Stimulated activated CD4-positive, alpha-beta T cell treated with anti-CD3 and anti-CD28 coated beads, Interleukin-1b, Interleukin-23, amount 100 ng/mL, for 48 hours (primary cell): ENCODE results near the gene BIRC5.
A peak's percentile ranks its signal among the peaks of the same experiment; 100 is the strongest.

Experiments
- DNase-seq: peaks from one replicate; pipeline ENCODE4 v3.0.0-alpha.2; 2020

The BIRC5 gene

DNA sequence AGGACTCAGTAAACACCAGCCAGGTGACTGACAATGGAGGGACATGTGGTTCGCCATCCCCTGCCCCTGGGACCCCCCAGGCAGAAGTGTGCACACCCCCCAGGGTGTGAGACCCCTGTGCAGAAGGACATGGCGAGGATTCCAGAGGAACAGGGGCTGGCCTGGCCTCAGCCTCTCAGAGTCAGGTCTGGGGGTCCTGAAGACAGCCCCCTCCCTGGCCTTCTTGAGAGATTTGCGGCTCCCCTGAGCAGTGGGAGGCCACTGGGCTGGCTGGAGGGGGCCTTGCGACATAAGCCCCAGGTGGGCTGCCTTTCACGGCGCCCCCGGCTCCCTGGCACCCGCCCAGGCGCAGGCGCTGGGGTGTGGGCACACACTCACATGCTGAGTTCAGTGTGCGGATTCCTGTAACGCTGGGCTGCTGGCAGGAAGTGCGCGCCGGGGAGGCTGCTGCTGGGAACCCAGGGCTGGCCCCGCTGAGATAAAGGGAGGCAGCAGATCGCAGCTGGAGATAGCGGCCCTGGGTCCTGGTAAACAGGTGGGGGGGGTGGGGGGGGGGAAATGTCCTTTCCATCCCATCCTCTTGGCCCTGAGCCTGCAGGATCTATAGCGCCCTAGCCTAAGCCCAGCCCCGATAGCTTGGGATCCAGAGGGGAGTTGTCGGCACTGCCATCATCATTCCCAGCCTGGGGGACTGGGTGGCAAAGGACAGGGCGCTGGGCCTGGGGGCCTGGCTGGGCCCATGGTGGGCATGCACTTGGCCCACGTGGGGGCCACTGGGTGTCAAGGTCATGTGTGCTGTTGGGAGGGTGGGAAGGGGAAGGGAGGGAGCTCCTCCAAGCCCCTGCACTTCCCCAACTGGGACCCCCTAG, 44.5 kb downstream of the BIRC5 start:
- DNase-seq, result peak; percentile 82

DNA sequence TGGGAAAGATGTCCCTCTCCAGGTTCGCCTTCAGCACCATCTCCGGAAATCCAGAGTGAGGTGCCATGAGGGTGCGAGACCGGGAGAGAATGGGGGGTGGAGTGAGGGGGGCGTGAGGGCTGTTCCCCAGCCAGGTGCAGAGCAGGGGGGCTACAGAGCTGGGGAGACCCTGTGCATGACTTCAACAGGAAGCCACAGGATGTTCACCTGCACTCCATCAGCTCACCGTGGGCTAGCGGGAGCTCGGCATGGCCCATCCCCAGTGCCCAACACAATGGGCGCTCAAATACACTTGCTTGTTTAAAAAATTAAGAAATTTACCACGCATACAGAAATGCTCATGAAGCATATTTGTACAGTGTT, 45.1 kb downstream of the BIRC5 start:
- no peak for DNase-seq

DNA sequence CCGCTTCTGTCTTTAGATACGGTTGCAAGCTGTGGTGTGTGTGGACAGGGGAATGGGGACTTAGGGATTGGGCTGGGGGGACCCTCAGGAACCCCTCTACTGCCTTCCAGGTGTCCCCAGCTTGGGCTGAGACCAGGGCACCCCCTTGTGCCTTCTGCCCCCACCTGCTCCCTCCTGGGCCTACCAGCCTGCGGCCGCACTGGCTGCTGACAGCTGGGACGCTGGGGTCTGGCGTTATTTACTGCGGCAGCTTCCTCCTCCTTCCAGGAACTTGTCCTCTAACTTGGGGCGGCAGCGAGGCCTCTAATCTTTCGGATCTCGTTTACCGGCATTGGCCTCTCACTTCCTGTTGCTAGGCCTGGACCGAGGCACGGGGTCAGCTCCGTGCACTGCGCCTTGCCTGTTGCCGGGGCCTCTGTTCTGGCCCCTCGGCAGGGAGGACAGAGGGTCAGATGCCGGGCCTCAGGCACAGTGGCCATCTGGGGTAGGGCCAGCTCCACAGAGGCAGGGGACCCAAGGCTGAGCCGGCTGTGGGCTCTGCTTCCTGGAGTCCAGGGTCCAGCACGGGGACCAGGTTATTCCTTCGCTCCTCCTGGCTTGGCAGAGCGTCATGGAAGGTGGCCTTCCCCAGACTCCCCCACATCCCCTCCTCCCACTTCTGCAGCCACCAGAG, 49.1 kb downstream of the BIRC5 start:
- peak; percentile 24 for DNase-seq

DNA sequence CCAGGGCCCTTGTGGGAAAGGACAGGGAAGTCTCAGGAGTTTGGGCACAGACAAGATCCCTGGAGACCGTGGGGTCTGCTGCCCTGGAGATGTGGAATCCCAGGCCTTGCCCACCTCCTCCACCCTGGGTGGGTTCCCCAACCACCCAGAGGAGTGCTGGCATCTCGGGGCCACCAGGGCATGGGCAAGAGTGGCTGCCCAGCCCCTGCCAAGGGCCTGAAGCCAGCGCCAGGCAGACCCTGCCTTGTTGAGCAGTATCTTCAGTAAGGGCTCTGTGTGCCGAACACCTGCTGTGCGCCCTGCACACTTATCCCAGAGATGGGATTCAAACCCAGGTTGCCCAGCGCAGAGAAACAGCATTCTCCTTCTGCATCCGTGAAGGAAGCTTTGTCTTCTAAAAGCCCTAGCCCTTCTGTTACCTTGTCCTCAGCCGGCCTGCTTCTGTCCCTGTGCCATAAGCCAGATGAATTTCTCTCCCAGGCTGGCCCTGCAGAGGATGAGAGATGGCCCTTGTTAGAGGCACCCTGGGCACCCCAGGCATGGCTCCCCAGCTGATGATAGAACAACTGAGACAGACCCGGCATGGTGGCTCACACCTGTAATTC, 49.8 kb downstream of the BIRC5 start:
- DNase-seq, result no peak

DNA sequence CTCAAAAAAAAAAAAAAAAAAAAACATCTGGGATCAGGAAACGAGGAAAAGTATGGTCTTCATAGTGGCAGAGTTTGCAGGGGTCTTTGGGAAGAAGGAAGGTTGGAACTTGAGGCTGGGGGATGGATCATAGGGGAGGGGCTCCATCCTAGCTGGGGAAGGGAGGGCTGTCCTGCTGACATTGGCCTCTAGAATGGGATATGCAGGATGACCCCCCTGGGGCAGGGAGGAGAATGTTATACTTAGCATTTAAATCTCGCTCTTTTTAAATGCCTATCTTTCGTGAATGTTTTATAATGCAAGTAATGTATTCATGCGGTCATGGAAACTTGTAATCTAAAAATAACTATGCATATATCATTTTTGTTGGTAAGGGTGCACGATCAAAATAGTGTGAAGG, 50.5 kb downstream of the BIRC5 start:
- DNase-seq, result no peak

DNA sequence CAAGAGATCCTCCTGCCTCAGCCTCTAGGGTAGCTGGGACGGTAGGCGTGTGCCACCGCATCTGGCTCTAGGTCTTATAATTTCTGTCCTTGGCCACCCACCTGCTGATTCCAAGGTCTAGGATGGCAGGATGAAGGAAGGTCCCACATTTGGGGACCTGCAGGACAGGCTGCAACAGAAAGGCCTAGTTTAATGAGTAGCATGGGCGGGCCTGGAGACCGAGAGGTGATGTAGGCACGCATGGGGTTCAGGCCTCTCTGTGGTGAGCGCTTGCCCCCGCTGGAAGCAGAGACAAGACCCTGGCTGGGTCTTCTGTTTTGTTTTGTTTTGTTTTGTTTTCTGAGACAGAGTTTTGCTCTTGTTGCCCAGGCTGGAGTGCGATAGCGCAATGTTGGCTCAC, 51.1 kb downstream of the BIRC5 start:
- DNase-seq, result no peak

DNA sequence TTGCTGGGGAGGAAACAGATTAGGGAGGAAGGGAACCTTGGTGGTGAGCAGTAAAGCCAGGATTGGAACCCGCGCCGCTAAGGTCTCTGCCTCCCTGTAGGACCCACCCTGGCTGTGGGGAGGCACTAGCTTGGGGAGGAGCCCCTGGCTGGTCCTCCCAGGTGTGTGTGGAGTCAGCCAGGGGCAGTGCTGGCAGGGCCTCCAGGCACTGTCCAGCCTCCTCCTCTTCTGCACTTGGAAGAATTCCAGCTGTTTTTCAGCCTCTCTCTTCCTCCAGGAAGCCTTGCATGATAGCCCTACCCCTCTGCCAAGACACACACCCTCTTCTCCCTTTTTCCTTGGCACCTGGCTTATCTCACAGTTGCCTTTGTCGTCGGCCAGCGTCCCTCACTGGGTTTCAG, 52.2 kb downstream of the BIRC5 start:
- DNase-seq, result no peak

DNA sequence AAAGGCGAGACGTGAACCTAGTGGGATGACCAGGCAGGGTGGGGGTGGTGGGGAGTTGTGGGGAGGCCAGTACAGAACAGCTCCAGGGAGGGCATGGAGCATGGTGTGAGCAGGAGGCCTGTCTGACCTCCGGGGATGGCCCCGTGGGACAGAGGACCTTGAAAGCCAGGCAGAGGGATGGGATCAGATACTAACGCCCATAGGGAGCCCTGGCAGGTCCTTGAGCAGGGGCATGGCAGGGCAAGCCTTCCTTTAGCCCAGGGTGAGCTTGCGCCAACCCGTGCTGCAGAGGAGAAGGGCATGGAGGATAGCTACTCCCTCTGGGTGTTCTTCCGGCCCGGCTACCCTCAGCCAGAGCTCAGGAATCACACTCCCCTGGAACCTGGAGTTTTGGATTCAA, 52.7 kb downstream of the BIRC5 start:
- DNase-seq, result no peak

DNA sequence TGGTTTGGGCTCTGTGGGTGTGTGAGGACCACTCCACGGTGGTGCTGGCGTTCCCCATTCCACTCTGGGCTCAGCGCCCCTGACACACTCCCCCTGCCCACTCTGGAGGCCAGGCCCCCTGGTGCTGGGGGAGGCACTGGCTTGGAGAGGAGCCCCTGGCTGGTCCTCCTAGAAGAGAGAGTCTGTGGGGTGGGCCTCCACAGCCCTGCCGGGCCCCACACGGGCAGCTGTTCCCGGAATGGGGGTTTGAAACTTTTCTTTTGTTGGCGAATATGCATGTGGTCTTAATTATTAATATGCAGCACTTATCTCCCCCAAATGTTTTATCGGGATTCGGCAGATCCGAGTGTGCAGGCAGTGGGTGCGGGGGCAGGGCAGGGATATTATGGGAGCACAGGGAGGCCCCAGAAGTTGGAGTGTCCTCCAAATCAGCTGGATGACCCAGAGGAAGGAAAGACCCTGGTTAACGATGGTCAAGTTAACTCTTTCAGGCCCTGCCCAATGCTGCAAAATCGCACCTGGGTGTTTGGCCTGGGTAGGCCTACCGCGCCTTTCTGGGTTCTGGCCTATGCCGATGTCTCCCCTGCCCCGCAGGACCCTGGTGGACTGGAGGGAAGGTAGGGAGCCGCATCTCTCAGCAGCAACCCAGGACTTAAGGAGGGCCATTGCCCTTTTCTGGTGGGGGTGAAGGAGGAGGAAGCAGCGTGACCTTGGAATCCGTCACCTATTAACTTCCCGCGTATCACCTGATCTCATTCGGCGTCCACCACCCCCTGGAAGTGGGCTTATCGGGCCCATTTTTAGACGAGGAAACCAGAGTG, 53.4 kb downstream of the BIRC5 start:
- DNase-seq, result no peak

DNA sequence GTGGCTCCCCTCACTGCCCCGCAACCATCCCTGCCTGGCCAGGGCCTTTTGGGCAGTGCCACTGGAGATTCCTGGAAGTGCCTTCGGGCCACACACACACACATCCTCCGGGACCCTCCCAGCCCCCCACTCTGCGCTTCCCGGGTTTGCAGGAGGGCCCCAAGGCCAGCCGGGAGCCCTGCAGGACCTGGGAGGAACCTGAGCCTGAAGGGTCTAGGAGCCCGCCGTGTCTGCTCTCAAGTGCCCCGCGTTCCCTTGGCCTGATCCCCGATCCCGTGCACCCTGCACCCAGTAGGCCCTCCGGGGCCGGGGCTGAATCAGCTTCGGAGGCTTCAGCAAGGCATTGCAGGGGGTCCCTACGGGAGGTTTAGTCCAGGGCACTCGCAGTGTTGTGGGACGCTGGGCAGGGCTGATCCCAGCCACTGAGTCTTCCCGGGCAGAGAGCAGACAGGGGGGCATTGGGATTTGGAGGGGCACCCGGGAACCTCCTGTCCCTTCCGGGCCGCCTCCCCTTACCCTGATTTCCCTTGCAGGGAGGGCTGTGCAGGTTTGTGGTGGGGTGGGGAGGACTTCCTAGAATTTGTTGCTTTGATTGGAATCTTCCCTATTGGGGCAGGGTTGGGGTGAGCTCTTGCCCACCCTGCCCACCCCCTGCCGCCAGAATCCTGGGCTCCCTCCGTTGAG, 54.3 kb downstream of the BIRC5 start:
- DNase-seq, result no peak

DNA sequence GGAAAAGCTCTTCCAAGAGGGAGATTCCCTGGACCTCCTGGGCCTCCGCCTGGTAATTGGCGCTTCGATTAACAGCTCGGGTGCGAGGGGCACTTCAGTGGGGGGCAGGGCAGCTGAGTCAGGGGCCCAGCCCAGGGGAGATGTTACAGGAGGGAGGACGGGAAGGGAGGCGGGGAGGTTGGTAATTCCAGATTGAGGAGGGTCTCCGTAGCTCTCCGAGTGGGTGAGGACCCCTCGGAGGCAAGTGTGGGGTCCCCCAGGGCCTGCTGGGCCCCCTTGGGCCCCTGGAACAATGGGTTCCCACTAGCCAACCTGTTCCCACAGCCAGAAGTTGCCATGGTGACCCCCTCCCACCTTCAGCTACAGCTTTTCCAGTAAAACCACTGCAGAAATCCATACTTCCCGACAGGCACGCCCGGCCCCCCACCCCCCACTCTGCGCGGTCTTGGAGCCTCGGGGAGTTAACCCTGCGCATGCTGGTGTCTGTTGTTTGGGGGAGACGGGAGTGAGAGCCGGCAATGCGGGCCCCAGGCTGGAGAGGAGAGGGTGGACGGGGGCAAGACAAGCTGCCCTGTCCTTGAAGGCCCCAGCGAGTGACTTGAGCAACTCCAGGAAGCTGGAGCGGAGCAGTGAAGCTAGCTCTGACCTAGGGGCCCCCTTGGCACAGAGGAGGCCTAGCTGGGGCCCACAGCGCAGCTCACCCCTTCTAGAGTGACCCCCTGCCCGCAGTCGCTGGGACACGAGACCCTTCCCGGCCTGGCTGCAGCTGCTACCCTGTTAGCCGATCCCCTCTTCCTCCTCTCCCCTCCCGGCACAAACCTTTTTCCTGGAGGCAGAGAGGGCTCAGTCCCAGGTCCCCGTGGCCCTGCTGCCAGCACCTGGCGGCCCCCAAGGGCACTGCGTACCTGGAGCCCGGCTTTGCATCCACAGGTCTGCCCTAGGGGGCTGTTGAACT, 55.2 kb downstream of the BIRC5 start:
- DNase-seq, result no peak

DNA sequence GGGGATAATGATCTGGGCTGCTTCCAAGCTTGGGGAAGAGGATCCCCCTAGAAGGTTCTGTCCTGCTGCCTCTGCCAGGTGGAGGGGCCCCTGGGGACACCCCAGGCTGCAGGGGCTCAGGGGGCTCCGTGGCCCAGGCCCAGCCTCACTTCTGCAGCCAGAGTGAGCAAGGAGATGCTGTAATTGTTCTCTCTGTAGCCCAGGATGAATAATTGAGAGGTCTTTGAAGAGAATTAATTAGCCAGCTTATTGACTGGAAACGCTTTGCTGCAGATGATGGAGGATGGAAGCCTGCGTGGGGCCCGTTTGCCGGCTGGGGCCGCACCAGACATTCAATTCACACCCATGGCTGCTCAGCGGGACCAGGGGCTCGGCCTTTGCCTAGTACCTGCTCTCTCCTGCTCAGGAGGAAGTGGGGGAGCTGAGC, 55.9 kb downstream of the BIRC5 start:
- no peak for DNase-seq

DNA sequence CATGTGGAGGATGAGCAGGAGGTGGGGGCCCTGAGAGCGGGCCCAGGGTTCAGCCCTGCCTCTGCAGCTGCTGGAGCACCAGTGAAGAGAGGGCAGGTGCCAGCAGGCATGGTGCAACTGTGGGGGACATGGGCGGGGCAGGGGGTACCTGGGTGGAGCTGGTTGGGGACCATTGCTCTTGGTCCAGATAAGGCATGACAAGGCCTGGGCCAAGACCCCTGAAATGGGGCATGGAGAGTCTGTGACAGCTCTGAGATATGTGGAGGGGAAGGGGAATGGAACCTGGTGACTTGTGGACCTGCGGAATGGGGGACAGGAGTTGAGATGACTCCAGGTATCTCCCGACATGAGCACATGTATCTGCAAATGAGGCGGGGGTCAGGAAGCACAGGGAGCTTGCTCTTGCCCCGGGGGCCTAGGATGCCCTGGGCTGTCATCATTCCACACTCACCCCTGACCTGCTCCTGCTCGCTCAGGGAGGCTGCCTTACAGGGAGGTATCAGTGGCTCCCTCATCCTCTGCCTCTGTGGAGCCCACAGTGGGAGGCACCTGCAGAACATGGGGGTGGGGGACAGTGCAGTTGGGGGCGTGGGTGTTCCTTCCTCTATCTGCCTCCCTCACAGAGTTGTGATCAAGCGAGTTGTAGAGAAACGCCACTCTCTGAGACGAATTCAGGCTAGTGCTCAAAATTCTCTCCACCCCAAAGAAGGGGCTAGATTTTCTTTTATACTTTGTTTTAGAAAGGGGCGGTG, 57.5 kb downstream of the BIRC5 start:
- no peak for DNase-seq

DNA sequence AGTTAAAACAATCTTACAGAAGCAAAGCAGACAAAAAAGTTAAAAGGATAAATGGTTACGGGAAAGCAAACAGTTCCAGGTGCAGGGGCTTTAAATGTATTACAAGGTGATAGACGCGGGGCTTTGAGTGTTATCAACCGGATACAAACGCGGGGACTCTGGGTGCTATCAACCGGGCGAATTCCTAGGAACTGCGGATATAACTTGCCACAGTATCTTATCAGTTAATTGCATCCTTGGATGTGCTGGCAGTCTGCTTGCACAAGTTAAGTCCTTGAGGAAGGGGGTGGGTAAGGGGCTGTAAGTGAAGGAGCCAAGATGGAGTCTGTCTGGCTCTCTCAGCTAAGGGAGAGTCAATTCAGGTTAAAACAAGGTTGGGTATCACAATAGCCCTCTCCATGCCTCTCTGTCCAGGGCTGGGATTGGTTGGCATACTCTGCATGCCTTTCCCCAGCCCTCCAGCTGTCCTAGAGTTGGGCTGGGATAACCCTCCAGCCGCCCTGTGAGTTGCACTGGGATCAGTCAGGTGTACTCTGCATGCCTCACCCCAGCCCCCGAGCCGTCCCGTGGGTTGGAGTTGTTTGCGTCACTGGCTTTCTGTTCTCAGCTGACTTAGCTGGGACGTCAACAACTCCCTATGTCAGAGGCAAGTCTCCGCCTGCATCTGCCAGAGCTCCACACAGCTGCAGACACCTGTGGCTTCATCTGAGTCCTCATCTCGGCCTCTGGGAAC, 58.3 kb downstream of the BIRC5 start:
- DNase-seq, result peak; percentile 73

DNA sequence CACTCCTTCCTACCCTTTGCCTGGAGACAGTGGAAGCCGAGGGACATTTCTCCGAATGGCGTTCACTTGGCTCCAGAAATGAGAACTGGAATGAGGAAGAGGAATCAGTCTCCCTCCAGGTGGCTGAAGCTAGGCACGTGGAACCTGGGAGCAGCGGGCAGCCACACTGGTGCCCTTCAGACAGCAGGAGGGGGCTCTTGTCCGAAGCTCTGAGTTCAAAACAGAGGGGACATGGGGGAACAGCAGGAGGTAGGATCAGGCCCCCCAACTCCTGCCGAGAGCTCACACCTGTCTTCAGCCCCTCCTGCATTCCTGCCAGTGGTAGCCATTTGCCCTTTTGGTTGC, 58.8 kb downstream of the BIRC5 start:
- DNase-seq, result no peak

DNA sequence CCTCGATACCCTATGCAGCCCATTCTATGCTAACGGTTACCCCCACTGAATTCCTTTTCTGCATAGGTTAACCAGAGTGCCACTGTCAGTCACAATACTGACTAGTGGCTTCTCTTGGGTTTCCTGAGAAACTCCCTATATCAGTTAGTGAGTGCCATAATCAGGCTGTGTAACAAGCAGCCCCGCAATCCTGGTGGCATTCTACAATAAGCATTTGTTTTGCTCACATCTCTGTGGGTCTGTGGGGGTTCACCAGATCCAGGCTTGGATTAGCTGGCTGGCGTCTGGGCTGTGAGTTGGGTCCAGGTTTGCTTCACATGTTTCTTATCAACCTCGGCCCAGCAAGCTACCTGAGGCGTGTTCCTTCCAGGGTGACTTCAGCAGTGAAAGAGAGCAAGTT, 59.8 kb downstream of the BIRC5 start:
- no peak for DNase-seq
